HG03520 (cell line): ENCODE measurements around the gene PIH1D1.

ENCODE experiments used
- ATAC-seq: cut with Tn5 transposase; IDR thresholded peaks from one replicate; pipeline ENCODE4 v1.9.1; 2021; ENCODE audit warnings: mild to moderate bottlenecking, moderate library complexity; ENCODE audit not compliant: unreplicated experiment

Gene PIH1D1

DNA sequence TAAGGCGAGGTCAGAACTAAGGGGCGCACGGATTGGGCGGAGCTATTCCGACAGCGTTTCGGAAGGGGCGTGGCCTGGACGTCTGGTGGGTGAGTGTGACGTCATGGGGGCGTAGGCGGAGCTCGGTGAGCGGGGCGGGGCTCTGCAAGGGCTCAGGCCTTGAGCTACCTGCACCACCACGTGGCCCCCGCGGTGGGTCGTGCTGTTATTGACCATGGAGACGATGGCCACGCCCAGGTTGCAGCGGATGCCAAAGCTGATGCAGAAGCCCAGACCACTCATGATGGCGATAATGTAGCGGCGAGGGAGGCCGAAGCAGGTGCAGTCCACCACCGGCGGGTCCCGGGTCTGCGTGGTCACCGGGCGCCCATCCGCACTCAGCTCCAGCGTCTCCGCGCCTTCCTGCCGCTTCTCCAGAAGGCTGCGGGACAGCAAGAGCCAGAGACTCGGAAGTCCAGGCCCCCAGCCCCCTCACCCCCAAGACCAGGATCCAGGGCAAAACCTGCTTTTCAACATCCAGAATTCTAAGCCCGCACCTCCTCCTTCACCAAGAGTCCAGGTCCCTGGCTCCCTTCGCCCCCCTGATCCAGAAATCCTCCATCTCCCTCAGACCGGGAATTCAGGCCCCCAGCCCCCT lies 15.1 kb downstream of the PIH1D1 start:
- no peak for ATAC-seq

DNA sequence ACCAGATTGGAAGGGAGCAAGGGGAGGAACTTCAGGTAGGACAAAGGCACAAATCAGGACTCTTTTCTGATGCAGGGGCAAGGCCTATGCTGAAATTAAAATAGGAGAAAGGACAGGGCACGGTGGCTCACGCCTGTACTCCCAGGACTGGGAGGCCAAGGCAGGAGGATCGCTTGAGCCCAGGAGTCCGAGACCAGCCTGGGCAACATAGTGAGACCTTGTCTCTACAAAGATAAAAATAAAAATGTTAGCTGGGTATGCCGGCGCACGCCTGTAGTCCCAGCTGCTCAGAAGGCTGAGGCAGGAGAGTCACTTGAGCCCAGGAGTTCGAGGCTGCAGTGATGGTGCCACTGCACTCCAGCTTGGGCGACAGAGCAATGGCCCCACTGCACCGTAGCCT lies 15.9 kb downstream of the PIH1D1 start:
- ATAC-seq: no peak

DNA sequence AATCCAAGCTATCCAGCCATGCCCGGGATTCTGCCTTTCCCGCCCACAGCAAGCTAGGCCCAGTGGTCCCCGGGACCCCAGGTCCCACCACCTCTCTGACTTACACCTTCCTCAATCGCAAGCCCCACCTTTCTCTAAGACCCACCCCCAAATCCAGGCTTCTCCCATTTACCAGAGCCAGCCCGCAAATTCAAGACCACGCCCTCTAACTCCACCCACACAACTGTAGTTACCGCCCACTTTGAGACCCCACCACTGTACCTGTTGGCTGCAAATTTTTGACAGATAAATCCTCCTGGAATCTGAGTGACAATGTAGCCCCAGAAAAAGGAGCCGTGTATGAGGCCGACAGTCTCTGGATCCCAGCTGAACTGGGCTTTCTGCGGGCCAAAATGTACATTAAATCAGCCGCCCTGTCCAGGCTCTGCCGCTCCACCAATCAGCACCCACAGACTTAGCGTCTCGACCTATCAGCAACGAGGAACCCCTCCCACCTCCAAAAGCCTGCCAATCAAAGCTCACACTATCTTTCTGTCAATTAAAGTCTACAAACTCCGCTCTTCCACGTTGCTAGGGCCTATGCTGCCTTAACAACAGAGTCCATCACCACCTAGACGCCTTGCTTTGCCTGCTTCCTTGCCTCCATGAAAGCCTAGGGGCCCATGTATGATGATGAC lies 16.6 kb downstream of the PIH1D1 start:
- no peak for ATAC-seq

DNA sequence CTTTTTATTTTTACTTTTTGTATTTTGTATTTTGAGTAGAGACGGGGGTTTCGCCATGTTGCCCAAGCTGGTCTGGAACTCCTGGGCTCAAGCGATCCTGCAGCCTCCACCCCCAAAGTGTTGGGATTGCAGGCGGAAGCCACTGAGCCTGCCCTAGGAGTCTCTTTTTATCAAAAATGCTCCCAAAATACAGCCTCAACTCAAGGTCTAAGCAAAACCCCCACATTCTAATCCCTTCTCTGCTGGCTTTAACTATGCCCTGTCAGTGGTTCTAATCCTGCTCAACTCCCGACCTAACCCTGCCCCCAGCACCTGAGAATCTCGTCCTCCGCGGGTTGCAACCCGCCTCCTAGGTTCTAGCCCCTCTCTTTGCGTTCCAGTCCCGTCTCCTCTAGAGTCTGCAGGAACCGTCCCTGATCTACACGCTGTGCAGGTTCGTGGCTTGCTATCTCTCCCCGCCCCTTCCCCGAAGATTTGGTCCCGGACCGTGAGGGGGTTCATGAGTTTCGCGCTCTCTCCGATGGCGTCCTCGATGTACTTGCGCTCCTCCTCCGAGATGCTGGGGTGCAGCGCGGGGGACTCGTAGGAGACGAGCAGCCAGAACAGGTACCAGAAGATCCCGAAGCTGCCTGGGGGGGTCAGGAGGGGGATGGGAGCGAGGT lies 18.2 kb downstream of the PIH1D1 start:
- ATAC-seq: no peak

DNA sequence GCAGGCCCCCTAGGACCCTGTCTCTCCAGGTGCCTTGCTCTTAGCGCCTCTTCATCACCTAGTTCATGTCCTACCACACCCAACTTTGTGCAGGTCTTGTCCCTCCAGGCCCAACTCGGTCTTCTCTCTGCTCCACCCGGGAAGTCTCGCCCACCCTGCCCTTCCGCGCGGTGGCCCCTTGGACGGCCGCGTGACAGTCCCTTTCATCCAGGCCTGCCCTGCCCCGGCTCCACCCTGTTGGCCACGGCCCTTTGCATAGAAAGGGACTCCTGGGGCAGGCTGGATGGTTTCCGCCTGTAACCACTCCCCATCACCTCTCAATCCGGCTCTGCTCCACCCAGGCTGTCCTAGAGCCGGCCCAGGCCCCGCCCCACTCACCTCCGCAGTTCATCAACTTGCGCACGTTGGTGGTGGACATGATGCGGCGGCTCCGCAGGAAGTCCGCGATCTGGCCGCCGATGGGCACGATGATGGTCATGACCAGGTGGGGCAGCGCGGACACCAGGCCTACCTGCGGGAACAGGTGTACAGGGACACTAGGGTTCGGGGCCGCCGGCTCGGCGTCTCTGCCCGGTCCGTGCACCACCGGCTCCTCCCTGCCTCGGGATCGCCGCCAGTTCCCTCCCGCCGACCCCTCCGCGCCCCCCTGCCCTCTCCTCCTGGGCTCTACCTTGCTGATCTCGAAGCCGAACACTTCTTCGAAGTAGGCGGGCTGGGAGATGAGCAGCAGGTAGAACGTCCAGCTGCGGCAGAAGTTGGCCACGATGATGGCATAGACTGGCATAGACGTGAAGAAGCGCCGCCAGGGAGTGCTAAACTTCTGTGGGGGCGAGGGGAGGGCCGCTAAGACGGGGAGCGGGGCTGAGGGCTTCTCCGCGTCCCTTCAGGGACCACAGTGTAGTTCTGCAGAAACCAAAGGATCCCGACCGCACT lies 19.2 kb downstream of the PIH1D1 start:
- ATAC-seq: no peak

DNA sequence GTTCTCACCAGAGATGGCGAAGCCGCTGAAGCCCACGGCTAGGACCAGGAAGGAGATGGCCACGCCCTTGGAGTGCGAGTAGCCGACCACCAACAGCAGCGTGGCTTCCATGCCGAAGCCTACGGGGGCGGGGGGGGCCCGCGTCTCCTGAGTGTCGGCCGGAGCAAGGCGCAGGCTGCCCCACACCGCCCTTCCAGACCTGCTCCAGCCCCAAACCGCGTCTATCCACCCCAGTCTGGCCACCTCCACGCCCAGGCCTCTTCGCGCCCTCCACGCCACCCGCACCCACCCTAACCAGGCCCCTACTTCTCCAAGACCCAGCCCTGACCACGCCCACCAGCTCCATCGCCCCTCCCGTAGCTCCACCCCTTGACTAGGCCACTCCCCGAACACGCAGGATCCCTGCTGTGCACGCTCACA lies 20.3 kb downstream of the PIH1D1 start:
- no peak for ATAC-seq

DNA sequence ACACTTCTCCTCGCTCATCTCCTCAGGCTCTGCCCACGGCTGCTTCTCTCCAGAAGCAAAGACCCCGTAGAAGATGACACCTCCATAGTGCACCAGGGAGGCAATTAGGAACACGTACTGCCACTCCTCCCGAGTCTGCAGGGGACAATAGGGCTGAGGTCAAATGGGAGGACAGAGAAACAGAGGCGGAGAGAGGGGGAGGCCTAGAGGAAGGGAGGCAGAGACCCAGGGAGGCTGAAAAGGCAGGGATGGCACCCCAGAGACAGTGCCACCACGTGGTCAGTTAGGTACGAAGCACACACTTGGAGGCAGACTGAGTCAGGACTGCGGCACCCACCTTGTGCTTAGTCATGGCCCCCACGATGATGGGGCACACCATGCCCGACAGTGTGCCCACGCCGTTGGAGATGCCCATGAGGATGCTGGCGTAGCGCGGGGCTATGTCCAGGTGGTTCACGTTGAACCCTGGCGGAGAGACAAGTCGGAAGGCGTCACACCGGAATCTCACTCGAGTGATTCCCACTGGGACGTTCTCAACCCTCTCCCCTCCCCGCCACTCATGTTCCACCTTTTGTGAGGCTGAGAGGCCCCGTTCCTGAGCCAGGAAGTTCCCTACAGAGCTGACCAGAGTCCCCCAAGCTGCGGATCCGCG lies 20.8 kb downstream of the PIH1D1 start:
- no peak for ATAC-seq

DNA sequence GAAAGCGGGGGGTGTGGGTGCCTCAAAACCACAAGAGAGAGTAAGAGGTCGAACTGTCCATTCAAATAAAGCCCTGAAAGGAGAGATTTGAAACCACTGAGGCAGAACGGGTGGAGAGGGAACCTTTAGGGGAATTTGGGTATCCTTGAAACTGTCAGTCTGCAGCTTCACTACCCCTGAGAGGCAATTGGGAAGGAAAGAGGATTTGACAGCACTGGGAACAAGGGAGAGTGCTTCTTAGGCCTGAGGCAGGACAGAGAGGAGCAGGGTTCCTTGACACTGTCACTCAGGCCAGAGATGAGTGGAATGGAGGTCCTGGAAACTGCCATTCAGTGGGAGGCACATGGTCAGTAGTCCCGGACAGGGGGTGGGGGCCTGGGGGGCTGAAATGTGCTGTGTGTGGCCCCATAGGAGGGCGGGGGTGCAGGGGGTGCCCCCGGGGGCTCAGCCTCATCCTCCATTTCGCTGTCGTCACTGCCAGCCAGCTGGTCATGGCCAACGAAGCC lies 21.4 kb downstream of the PIH1D1 start:
- ATAC-seq: no peak

DNA sequence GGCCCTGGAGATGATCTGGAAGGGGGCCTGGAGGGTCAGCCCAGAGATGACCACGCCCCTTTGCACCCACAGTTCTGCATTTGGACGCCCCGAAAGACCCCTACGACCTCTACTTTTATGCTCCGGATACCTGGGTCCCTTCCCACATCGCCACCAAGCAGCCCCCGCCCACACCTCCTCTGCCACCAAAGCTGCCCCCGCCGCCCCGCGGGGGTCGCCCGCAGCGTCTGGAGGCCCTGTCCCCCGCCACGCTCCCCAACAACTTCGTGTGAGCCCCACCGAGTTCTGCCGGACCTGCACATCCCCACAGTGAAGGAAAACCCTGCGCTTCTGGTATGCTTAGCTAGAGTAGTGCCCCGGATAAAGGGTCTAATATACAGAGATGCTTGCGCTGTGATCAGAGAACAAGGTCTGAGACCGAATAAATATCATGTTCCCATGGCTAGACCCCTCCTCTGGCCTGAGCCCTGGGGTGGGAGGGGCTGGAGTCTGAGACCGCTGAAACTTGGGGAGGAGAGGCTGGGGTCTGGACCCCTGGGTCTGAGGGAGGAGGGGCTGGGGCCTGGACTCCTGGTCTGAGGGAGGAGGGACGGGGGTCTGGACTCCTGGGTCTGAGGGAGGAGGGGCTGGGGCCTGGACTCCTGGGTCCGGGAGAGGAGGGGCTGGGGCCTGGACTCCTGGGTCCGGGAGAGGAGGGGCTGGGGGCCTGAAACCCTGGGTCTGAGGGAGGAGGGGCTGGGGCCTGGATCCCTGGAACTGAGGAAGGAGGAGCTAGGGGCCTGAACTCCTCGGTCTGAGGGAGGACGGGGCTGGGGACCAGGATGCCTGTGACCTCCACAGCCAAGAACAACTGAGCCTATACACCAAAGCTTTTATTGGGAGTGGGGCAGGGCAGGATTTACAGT lies 22.8 kb downstream of the PIH1D1 start:
- ATAC-seq: no peak

DNA sequence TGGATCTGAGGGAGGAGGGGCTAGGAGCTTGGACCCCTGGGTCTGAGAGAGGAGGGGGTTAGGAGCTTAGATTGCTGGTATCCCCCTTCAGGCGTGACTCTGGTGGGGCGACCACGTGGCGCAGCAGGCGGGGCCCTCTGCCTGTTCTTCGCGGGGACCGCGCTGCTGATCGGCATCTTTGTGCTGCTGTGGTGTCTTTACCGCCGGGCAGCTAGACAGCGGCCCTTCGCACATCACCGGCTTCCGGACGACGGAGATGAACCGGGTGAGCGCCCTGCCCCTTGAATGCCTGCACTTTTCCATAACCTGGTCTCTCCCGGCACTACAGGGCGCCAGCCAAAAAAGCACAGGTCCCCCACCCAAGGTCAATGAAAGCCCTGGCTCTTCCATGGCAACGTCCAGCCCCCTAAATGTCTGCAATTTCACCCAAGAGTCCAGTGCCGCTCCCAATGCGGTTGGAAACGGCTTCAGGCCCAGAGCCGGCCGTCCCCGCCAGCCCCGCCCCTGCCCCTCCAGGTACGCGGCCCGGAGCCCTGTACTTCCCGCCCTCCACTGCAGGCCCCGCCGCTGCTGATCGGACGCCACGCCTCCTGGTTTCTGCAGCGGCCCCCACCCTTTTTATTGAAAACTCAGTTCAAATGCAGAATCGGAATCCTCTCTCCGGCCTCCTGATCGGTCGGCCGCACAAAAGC lies 23.6 kb downstream of the PIH1D1 start:
- ATAC-seq: no peak

DNA sequence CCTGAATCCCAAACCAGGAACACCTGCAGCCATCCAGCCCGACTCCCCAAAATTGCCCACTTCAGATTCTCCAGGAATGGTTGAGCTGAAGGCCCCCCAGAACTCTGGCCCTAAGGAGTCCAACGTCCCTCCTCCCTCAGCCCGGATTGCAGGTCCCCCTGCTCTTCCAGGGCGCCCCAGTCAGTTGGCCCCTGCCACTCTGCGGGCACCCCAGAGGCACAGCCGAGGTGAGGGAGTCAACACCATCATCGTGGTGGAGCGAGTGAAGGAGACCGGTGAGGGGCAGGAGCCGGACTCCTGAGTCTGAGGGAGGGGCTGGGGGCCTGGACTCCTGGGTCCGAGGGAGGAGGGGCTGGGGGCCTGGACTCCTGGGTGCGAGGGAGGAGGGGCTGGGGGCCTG lies 24.3 kb downstream of the PIH1D1 start:
- ATAC-seq: no peak

DNA sequence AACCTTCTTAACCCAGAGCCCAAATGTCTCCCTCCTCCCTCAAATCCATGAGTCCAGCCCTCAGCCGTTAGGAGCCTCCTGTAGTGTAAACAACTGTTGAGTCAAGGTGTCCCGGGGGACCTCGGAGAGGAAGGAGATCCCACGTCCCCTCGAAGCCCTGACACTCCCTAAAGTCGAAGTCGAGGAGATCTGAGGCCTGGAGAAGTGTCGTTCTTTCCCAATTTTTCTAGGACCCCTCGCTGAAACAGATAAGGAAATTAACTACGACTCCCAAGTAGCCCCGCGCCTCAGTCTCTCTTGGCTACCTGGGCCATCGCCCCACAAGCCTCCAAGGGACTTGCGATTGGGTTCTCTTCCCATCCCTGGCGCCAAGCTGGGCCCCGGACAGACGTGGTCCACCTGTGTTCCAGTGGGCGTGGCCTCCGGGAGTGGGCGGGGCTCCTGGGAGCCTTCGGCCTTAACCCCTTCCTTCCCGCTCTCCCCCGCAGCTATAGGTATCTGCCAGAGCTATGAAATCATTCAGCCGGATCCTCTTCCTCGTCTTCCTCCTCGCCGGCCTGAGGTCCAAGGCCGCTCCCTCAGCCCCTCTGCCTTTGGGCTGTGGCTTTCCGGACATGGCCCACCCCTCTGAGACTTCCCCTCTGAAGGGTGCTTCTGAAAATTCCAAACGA lies 25.6 kb downstream of the PIH1D1 start:
- no peak for ATAC-seq

DNA sequence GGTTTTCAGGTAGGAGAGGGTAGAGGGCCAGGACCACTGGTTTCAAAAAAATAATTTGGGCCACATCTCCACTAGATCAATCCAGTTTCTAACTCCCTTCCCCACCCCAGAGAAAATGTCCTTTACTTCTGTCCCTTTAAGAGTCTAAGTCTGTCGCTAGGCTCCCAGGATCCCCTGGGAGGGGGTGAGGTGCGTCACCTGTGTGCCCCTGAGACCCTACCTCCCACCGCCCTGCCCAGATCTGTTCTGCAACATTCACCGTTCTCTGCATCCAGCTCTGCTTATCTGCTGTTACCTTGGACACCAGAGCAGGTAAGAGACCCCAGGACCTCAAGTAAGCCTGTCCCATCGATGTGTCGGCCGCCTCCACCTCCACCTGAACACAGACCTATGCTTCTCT lies 26.4 kb downstream of the PIH1D1 start, which contains the start of gene GFY:
Gene GFY (plus strand): TSS at position 211 of the 400 bp plus-strand sequence. CDS start 1,043 bp downstream, outside the sequence.
- ATAC-seq: no peak

DNA sequence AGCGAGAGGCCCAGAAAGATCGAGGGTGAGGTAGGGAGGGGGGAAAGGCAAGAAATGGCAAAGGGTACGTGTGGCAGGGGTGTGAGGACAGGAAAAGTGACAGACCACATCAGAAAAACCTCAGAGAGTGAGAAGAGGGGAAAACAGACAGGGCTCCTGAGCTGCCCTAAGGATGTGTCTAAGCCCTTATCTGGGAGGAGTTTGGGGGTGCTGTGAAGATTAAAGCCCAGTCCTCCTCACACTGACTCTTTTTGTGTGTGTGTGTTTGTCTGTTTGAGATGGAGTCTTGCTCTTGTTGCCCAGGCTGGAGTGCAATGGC lies 27.7 kb downstream of the PIH1D1 start:
- ATAC-seq: no peak

DNA sequence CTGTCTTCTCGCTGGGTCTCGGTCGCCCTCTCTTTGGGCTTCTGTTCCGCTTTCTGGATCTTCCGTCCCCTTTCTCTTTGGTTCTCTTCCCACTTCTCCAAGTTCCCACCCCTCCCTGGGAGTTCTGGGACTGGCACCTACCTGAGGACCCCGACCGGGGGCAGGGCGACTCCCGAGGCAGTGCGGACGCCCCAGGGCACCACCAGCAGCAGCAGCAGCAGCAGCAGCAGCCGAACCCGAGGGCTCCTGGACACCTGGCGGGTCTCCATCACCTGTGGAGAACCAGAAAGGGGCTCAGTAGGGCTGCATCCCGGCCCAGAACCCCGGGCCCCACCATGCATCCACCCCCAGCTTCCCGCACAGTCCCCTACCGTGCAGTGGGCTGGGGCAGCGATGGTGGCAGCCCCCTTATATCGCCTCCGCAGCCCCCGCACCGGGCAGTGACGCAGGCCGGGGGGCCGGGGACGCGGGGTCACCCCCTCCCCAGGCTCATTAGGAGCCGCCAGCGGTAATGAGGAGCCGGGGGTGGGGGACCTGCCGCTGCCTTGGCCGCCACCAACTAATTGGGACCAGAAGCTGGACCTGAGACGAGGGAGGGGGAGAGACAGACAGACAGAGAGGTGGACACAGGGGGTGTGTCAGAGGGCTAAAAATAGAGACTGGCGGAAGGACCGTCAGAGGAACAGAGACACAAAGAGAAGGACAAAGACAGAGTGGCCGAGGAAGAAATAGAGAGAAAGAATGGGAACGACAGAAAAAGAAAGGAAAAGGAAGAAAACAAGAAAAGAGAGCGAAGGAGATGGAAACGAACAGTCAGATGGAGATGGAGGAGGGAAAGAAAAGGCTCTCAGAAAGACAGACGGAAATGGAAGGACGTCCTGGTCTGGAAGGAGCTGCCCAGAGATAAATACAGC lies 28.3 kb downstream of the PIH1D1 start, which contains the start of gene PTH2:
Gene PTH2 (minus strand): TSS at position 371 of the 914 bp plus-strand sequence. CDS start 102 bp downstream, at position 269.
- no peak for ATAC-seq

DNA sequence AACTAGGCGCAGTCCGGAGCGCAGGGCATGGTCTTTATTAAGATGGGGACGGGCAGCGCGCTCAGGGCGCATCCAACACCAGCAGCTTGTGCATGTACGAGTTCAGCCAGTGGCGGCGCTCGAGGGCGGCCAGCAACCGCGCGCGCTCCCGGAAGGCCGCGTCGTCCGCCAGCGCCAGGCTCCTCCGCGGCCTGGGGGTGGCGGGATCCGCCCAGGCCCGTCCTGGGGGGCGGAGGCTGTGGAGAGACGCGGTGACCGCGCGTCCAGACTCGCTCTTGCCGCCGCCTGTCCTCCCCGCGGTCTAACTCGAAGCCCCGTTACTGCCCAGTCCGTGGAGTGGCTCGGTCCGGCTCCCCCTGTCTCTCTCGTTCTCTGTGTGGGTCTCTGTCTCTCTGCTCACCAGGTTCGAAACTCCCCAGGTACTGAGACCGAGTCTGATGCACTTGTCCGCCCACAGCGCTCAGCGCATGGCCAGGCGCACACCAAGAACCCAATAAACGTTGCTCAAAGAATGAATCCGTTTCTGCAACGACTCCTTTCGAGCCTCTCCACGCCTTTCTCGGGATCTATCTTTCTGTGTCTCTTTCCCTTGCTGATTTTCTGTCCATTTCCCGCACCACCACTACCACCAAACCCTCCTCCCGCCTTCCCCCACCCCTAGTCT lies 29.1 kb downstream of the PIH1D1 start:
- ATAC-seq: no peak

DNA sequence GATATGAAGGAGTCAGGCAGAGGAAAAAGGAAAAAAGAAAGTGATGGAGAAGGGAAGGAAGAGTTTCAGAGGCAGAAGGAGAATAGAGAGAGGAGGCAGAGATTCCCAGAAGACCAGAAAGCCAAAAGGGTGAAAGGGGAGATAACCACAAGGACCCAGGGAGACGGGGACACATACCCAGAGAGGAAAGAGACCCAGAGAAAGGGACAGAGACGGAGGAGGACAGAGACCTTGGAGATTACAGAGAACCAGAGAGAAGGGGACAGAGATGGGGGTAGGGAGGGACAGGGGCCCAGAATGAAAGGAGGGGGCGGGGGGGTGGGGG lies 29.8 kb downstream of the PIH1D1 start:
- ATAC-seq: no peak
